NCI-H1694 treated with DMSO at 0.1 percent for 48 hours (cell line): ENCODE data around the gene ZCCHC8.
"Not testable (repeated sequence)": the region's sequence is repeated elsewhere in the genome, so short reads cannot be mapped to it uniquely, and the experiment has no call there.

ENCODE experiments used
- DNase-seq: peaks from one replicate; lab custom pipeline; 2025; lab: John Stamatoyannopoulos, UW

ZCCHC8 gene

GRCh38 chr12:122500685-122501488 lies at the start of gene ZCCHC8:
Gene ZCCHC8 (minus strand): TSS chr12:122500932. CDS start chr12:122500840, 92 bp downstream.
- DNase-seq: peak; percentile 97

GRCh38 chr12:122547330-122547729 lies 46.6 kb upstream of the ZCCHC8 start:
- DNase-seq: no peak

GRCh38 chr12:122545855-122546254 lies 45.1 kb upstream of the ZCCHC8 start:
- no peak for DNase-seq

DNA sequence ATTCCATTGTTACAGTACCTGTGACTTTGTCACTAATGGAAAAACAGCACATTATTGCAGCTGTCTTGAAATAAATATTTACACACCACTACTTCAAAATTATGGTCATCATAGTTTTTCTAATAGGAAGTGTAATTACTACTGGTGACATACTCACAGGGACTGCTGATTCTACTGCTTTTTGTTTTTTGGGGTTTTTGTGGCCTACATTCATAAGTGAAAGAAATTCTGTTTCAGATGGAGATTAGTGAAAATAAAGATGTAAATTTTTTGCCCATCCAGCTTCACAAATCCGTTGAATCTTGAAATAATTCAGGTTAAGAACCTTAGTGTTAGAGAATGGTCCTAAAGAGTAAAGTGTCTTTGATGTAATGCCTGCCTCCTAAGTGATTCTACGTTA lies 43.8 kb upstream of the ZCCHC8 start:
- no peak for DNase-seq

DNA sequence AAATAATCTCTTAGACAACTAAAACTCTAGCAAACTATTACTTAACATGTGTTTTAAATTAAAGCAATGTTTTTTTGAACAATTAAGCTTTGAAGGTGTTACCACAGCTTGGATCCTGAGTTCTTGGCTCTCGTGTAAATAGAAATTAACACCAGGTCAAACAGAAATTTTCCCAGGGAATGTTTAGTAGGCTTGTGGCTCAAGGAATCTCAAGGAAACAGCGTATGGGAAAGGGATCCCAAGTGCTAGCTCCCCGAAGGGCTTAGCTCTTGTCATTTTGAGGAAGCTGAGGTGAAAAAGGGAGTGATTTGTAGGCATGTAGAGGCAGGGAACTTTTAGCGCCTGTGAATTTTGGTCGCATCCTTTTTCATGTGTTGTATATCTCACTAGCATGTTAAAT lies 37.8 kb upstream of the ZCCHC8 start:
- no peak for DNase-seq

- DNase-seq: no peak
Measured at GRCh38 chr12:122537021-122537420, 36.3 kb upstream of the ZCCHC8 start.

GRCh38 chr12:122533856-122534255 lies 33.1 kb upstream of the ZCCHC8 start:
- DNase-seq: no peak

GRCh38 chr12:122528992-122529391 lies 28.3 kb upstream of the ZCCHC8 start:
- DNase-seq: no peak

- no peak for DNase-seq
Measured at GRCh38 chr12:122528582-122528981, 27.9 kb upstream of the ZCCHC8 start.

DNA sequence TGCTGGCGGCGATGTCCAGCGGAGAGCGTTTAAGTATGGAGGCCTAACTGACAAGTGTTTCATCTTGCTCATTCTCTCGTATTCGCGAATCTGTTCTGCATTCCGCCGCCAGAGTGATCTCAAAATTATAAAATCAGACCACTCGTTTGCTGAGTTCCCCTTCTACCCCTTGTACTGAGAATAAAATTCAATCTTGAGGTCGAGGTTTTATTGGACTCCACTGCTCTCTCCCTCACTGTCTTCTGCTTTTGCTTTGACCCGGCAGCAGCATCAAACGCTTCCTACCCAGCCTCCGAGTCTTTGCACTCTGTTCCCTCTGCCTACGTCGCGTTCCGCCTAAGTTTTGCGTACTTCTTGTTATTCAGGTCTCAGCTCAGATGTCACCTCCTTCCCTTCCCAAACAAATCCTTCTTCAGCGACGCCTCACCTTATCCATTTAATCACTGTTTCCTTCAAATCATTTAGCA lies 26.8 kb upstream of the ZCCHC8 start:
- DNase-seq: peak; percentile 45

- DNase-seq: peak; percentile 99
Measured at GRCh38 chr12:122526683-122527477, 26.1 kb upstream of the ZCCHC8 start, which contains the start of the genes KNTC1 and RSRC2. Gene KNTC1 (plus strand): TSS chr12:122527249. CDS start chr12:122530064, 2,815 bp downstream. Gene RSRC2 (minus strand): TSS chr12:122526936. CDS start chr12:122526853, 83 bp downstream.

DNA sequence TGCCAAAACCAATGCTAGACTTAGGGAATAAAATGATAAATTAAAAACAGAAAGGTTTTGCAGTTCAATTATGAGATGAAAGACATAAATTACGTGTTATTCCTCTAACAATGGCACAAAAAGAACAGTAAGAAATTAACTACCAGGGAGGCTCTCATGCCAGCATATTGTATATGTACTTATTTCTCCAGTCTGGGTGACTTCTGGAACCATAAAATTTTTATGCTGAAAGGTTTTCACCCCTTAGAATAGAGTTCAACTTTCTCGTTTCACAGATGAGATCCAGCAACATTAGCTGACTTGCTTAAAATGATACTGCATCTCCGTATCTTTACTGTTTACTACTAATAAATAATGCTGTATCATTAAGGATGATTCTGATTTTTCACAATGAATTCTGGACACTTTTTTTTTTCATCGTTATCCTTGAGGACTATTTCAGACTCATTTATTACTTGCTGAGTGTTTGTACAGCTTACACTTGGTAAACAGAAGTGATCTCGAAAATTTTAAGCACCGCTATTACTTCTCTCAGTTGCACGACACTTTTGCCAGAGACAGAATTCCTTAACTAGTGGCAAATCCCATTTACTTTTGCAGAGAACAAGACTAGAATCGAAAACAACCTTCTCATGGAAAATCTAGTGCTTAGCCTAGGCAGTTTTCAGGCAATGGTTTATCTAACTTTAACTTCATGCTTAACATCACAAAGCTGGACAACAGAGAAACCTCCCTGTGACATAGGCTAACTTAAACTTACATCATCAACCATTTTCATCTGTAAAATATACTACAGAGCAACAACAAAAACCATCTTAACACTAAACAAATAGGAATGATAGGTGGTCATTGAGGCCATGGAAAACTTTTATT lies 23.4 kb upstream of the ZCCHC8 start:
- no peak for DNase-seq

- no peak for DNase-seq
Measured at GRCh38 chr12:122523280-122523679, 22.5 kb upstream of the ZCCHC8 start.

- no peak for DNase-seq
Measured at GRCh38 chr12:122520676-122521075, 19.9 kb upstream of the ZCCHC8 start.

GRCh38 chr12:122519418-122519817 lies 18.7 kb upstream of the ZCCHC8 start:
- DNase-seq: no peak

DNA sequence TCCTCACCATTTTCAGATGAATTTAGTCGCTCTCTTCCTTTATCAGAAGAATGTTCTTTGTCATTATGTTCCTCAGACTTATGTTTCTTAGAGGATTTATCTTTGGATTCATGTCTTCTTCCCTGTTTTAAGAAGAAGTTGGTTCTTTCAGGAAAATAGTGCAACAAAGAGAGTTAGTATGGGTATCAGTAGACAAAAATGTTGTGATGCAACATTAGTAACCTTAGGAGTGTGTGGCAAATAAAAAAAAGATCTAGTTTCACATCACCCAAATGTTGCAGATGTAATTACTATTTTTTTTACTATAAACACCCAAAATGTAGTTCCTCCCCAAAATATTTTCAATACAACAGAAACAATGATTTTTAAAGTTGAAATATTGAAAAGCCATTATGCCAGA lies 18.2 kb upstream of the ZCCHC8 start:
- DNase-seq: no peak

DNA sequence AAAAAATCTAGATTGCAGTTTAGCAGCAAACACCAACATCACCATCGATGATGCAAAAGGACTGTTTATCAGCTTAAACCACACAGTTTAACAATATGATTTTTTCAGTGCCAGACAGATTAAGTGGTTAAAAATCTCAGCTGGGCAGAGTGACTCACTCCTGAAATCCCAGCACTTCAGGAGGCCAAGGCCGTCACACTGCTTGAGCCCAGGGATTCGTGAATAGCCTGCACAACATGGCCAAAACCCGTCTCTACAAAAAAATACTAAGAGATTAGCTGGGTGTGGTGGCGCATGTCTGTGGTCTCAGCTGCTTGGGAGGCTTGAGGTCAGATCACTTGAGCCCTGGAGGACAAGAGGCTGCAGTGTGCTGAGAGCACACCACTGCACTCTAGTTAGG lies 17.1 kb upstream of the ZCCHC8 start:
- DNase-seq: no peak

DNA sequence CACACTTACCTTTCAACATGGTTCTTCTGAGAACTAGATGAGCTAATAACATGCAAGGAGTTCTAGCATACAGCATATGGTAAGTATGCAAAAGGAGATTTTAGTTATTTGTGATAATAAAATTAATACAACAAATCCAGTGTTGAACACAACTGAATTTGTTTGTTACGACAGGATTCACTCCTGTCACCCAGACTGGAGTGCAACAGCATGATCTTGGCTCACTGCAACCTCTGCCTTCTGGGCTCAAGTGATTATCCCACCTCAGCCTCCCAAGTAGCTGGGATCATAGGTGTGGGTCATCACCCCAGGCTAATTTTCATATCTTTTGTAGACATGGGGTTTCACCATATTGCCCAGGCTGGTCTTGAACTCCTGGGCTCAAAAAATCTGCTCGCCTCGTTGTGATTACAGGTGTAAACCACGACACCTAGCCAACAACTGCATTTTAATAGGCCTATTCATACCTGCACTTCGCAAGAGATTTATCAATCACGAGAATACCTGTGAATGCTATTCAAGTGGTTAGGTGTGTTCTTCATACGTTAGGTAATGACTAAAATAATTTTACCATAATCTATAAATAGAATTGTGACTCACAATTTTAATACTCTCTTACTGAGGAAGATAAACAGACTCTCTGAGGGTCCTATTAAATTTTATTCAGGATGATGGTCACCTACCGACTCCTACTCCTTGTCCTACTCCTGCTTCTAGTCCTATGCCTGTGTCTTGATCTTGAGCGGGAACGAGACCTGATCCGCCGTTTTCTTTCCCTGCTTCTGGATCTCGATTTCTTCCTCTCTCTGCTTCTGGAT lies 16.0 kb upstream of the ZCCHC8 start:
- no peak for DNase-seq

DNA sequence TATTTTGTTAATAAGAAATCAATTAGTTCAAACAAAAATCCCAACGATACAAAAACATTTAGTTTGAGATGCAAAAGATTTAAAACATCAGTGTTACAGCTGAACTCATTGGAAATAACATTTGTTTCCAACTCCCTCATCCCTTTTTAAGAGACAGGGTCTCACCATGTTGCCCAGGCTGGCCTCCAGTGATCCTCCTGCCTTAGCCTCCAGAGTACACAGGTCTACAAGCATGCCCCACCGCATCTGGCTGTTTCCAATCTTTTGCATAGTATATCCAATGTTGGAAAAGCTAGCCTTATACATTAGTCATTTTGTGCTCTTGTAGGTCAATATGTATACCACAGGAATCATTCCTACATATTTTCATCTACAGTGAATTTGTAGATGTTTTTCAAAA lies 14.5 kb upstream of the ZCCHC8 start:
- no peak for DNase-seq

- DNase-seq: no peak
Measured at GRCh38 chr12:122513660-122514059, 12.9 kb upstream of the ZCCHC8 start.

DNA sequence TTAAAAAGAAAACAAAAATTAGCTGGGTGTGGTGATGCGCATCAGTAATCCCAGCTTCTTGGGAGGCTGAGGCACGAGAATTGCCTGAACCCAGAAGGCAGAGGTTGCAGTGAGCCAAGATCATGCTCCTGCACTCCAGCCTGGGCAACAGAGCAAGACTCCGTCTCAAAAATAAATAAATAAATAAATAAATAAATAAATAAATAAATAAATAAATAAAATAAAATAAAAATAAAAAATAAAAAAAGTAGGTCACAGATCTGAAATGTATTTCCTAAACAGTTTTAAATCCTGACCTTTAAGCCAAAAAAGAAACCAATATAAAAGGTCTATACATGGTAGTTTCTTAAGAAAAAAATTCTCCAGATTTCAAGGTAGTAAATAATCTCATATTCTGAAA lies 12.3 kb upstream of the ZCCHC8 start:
- not testable (repeated sequence) for DNase-seq
